ENCODE measurements around the gene MAST2. TPM values are rescaled to one million over a fixed set of nuclear protein-coding genes. Genes with fewer than 3 reads are reported as not detected.

The MAST2 gene
- total RNA-seq, 1 experiment from 2014 or later: 36.2 TPM

- no peak for DNase-seq
- TF ChIP-seq, protein P1, sequence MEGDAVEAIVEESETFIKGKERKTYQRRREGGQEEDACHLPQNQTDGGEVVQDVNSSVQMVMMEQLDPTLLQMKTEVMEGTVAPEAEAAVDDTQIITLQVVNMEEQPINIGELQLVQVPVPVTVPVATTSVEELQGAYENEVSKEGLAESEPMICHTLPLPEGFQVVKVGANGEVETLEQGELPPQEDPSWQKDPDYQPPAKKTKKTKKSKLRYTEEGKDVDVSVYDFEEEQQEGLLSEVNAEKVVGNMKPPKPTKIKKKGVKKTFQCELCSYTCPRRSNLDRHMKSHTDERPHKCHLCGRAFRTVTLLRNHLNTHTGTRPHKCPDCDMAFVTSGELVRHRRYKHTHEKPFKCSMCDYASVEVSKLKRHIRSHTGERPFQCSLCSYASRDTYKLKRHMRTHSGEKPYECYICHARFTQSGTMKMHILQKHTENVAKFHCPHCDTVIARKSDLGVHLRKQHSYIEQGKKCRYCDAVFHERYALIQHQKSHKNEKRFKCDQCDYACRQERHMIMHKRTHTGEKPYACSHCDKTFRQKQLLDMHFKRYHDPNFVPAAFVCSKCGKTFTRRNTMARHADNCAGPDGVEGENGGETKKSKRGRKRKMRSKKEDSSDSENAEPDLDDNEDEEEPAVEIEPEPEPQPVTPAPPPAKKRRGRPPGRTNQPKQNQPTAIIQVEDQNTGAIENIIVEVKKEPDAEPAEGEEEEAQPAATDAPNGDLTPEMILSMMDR (IDR thresholded peaks at IDR 0.05; ENCODE audit: unreplicated experiment): no peak
- BruUV-seq (replicated peaks): no TSS peak
- H3K9me3 Mint-ChIP-seq (ENCODE audit: low read depth, unreplicated experiment): no peaks in the 10 kb centered on the region
- H3K27ac Mint-ChIP-seq (ENCODE audit: unreplicated experiment): no peak overlapping the region
- no peaks in the 10 kb centered on the region for H3K27me3 Mint-ChIP-seq (ENCODE audit: unreplicated experiment)
- H3K4me1 Mint-ChIP-seq (ENCODE audit: low read depth, unreplicated experiment): no peaks in the 10 kb centered on the region
- CTCF ChIA-PET: interaction anchor here (0.5 to 0.7 kb wide), 2 partner anchors 59 to 116 kb away, joined by 3 read pairs; no protein-coding TSS in a partner anchor
- intact Hi-C loops (cut with micrococcal nuclease; ENCODE audit: unreplicated experiment): no loop called here
- H3K4me3 Mint-ChIP-seq (ENCODE audit: low read depth, unreplicated experiment): no peak overlapping the region
- no peaks in the 10 kb centered on the region for H3K36me3 Mint-ChIP-seq (ENCODE audit: insufficient read depth, unreplicated experiment)
These were observed 9.3 kb upstream of the MAST2 start for GRCh38 chr1:45793942-45794604.

DNA sequence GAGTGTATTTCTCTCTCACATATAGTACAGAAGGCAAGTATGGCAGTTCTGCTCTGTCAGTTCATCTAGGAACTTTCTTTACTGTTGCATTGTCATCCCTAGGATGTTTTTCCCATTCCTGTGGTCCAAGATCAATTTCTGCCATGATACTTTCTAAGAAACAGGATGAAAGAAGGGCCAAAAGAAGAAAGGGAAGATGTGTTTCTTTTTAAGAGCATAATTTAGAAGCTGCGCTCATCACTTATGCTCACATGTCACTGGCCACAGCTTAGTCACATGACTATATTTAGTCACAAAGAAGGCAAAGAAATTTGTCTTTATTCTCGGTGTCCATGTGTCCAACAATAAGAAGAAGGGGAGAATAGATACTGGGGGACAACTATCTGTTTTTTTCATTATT, 7.0 kb upstream of the MAST2 start:
- Mint-ChIP-seq H3K9me3 (ENCODE audit: low read depth, unreplicated experiment) (no peaks in the 10 kb centered on the region), H3K27ac (ENCODE audit: unreplicated experiment) (no peak overlapping the region), H3K36me3 (ENCODE audit: insufficient read depth, unreplicated experiment) (no peaks in the 10 kb centered on the region), H3K4me3 (ENCODE audit: low read depth, unreplicated experiment) (no peak overlapping the region), H3K27me3 (ENCODE audit: unreplicated experiment) (no peaks in the 10 kb centered on the region), H3K4me1 (ENCODE audit: low read depth, unreplicated experiment) (no peaks in the 10 kb centered on the region)
- TF ChIP-seq, protein P1 (IDR thresholded peaks at IDR 0.05; ENCODE audit: unreplicated experiment): no peak
- CTCF ChIA-PET: interaction anchor here (0.7 kb wide), 2 partner anchors 50 to 151 kb away, joined by 4 read pairs; no protein-coding TSS in a partner anchor
- BruUV-seq (replicated peaks): no TSS peak
- intact Hi-C loops (cut with micrococcal nuclease; ENCODE audit: unreplicated experiment): no loop called here
- no peak for DNase-seq

DNA sequence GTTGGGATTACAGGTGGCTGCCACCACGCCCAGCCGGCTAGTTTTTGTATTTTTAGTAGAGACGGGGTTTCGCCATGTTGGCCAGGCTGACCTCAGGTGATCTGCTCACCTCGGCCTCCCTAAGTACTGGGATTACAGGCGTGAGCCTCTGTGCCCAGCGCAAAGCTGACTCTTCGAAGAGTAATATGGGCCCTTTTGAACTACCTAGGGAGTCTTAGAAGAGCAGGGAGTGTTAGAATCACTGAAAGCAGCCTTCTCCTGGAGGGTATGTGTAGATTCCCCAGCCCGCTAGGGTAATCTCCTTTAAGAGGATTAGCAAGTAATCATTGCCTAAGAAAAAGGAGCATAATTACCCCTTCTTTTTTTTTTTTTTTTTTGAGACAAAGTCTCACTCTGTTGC, 6.5 kb upstream of the MAST2 start:
- TF ChIP-seq, protein P1 (IDR thresholded peaks at IDR 0.05; ENCODE audit: unreplicated experiment): no peak
- Mint-ChIP-seq H3K4me3 (ENCODE audit: low read depth, unreplicated experiment) (no peak overlapping the region), H3K4me1 (ENCODE audit: low read depth, unreplicated experiment) (peaks cover 3% of the 10 kb centered on the region), H3K27me3 (ENCODE audit: unreplicated experiment) (no peaks in the 10 kb centered on the region), H3K27ac (ENCODE audit: unreplicated experiment) (no peak overlapping the region), H3K36me3 (ENCODE audit: insufficient read depth, unreplicated experiment) (no peaks in the 10 kb centered on the region), H3K9me3 (ENCODE audit: low read depth, unreplicated experiment) (no peaks in the 10 kb centered on the region)
- CTCF ChIA-PET: interaction anchor here (0.6 kb wide), 1 partner anchor 418 kb away, joined by 3 read pairs; no protein-coding TSS in a partner anchor
- DNase-seq: no peak
- BruUV-seq (replicated peaks): no TSS peak
- intact Hi-C loops (cut with micrococcal nuclease; ENCODE audit: unreplicated experiment): no loop called here

GRCh38 chr1:45800899-45801298, 2.5 kb upstream of the MAST2 start:
- H3K4me1 Mint-ChIP-seq (ENCODE audit: low read depth, unreplicated experiment): peaks cover 34% of the 10 kb centered on the region
- H3K27ac Mint-ChIP-seq (ENCODE audit: unreplicated experiment): no peak overlapping the region
- DNase-seq: no peak
- intact Hi-C loops (cut with micrococcal nuclease; ENCODE audit: unreplicated experiment): loop anchor here (5.0 kb wide), 1 partner anchor 81 kb away; no protein-coding TSS in a partner anchor
- H3K9me3 Mint-ChIP-seq (ENCODE audit: low read depth, unreplicated experiment): no peaks in the 10 kb centered on the region
- CTCF ChIA-PET: interaction anchor here (0.5 kb wide), 1 partner anchor 98 kb away, joined by 4 read pairs; no protein-coding TSS in a partner anchor
- TF ChIP-seq, protein P1 (IDR thresholded peaks at IDR 0.05; ENCODE audit: unreplicated experiment): no peak
- H3K27me3 Mint-ChIP-seq (ENCODE audit: unreplicated experiment): no peaks in the 10 kb centered on the region
- H3K4me3 Mint-ChIP-seq (ENCODE audit: low read depth, unreplicated experiment): no peak overlapping the region
- H3K36me3 Mint-ChIP-seq (ENCODE audit: insufficient read depth, unreplicated experiment): peaks cover 18% of the 10 kb centered on the region
- no TSS peak for BruUV-seq (replicated peaks)

All from Calu3 (cell line).